B cell (primary cell): Measurements from ENCODE around the gene SLC66A1.

Source experiments
- CTCF ChIP-seq: fragments of 200-600 bp; IDR thresholded peaks from one replicate; pipeline ENCODE4 v1.8.0; 2022; ENCODE audit warnings: antibody characterized with exemption, mild to moderate bottlenecking
- EZH2 ChIP-seq: IDR thresholded peaks from 2 replicates; pipeline ENCODE4 v1.6.1; 2012; ENCODE audit warnings: borderline replicate concordance, low read depth, mild to moderate bottlenecking, moderate library complexity, low read length; ENCODE audit not compliant: insufficient read depth, poor library complexity, severe bottlenecking

GRCh38 chr1:19338323-19338762 is 26.2 kb downstream of the SLC66A1 start:
- TF ChIP-seq CTCF (no peak), EZH2 (no peak)
